Measurements from ENCODE around the gene SOSTDC1. TPM values are rescaled to one million over a fixed set of nuclear protein-coding genes. Genes with fewer than 3 reads are reported as not detected.
"Not testable (repeated sequence)": the region's sequence is repeated elsewhere in the genome, so short reads cannot be mapped to it uniquely, and the experiment has no call there.

The SOSTDC1 gene
- total RNA-seq, 1 donor from 2014 or later, result not detected

DNA sequence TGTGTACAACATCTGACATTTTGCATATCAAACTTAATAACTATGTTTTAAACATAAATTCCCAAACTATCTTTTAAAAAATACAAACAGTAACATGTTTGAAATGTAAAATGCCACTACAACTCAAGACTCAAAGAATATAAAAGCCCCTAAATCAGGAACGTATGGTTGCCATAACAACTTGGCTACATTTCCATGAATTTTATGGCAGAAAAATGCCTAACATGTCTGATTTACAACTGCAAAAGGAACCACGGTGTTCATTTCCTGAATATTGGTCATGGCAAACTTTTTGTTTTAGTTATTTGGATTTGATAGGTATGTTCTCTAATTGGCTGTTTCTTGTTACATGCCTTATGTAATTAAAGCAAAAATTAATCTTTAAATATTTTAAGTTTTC is 2.0 kb downstream of the SOSTDC1 start:
- intact Hi-C loops (cut with micrococcal nuclease), result no loop called here

GRCh38 chr7:16462431-16462889 is 3.1 kb downstream of the SOSTDC1 start:
- intact Hi-C loops (cut with micrococcal nuclease), result no loop called here

GRCh38 chr7:16460789-16461493 is 4.6 kb downstream of the SOSTDC1 start:
- intact Hi-C loops (cut with micrococcal nuclease), result no loop called here

GRCh38 chr7:16456303-16456702 is 9.2 kb downstream of the SOSTDC1 start:
- intact Hi-C loops (cut with micrococcal nuclease), result not testable (repeated sequence)

- intact Hi-C loops (cut with micrococcal nuclease), result no loop called here
Observed at GRCh38 chr7:16455591-16455990, 9.9 kb downstream of the SOSTDC1 start.

- intact Hi-C loops (cut with micrococcal nuclease), result no loop called here
Observed at GRCh38 chr7:16450366-16450765, 15.2 kb downstream of the SOSTDC1 start.

- intact Hi-C loops (cut with micrococcal nuclease), result no loop called here
Observed at GRCh38 chr7:16447876-16448275, 17.7 kb downstream of the SOSTDC1 start.

DNA sequence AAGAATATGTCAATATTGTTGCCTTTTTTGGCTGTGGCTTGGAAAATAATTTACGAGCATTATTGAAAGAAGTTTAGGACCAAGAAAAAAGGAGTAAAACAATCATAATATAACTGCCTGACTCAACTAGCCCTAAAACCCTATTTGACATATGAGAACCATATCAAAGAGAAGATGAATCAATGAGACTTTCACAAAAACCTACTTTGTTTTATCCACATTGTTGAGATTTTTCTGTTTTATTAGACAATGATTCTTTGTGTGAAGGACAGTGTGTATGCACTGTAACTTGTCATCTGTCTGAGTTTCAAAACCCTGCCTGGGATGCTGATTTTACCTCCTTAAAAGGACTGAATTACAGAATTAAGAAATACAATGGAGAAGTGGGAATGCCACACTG is 19.0 kb downstream of the SOSTDC1 start:
- intact Hi-C loops (cut with micrococcal nuclease), result no loop called here

DNA sequence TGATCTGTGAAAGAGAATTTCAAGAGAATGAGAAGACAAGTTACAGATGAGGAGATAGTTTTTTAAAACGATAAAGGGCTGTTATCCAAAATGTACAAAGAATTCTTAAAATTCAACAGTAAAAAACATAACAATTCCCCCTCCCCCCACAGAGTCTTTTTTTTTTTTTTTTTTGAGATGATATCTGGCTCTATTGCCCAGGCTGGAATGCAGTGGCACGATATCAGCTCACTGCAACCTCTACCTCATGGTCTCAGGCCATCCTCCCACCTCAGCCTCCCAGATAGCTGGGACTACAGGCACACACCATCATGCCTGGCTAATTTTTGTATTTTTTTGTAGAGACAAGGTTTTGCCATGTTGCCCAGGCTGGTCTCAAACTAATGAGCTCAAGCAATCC is 21.7 kb downstream of the SOSTDC1 start:
- intact Hi-C loops (cut with micrococcal nuclease), result not testable (repeated sequence)

DNA sequence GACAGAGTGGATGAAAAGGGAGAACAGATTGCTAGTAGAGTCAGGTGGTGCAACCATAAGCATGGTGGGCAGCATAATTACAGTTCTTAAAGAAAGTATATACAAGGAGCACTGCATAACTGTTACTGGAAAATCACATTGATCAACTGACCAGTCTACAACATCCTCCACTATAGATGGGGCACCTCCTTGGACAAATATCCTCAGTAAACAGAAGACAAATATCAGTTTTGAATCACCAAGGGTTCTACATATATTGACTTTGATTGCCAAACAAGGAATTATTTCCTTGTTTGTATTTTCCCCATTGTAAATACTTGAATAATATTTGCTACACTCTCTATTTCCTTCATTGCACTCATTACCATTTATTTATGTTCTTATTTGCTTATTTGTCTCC is 26.6 kb downstream of the SOSTDC1 start:
- intact Hi-C loops (cut with micrococcal nuclease), result no loop called here

DNA sequence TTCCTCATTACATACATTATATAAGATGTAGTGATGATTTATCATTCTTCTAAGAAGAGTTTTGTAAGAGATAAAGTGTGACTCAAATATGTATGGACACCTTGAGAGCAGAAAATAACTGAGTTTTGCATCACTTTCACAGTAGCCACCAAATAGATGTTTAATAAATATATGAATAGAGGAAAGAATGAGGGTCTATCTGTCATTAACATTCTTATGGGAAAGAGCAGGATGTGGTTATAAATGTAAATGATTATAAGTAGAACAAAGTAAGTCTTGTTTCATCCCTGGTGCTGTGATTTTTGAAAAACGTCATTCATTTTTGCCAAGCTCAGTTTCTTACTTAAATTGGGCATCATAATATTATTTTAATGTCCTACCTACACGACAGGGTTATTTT is 29.2 kb downstream of the SOSTDC1 start:
- intact Hi-C loops (cut with micrococcal nuclease), result no loop called here

DNA sequence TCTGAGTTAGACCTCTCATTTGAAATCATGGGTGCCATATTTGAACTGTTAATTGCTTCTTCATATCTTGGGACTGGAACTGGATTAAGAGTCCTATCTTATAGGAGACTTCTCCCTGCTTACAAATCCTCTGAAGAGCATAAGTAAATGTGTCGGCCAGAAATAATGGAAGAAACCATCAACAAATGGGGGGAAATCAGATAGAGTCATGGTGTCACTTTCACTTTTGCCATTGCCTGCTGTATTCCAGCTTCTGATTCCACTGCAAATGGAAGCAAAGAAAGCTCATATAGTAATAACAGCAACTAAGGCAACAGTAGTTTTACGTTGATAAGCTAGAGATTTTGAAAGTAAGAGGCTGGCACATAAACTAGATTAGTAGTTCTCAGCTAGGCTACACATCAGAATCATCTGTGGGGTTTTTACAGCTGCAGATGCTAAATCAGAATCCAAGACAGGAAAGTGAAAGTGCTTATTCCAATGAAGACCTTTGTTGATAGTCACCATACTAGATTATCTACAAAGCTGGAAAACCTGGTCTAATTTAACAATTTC is 31.9 kb downstream of the SOSTDC1 start:
- intact Hi-C loops (cut with micrococcal nuclease), result loop anchor here (5.0 kb wide), 1 partner anchor 484 kb away; no protein-coding TSS in a partner anchor

- intact Hi-C loops (cut with micrococcal nuclease), result loop anchor here (1.0 to 5.0 kb wide), 2 partner anchors 133 to 485 kb away; no protein-coding TSS in a partner anchor
Observed at GRCh38 chr7:16432425-16432731, 33.2 kb downstream of the SOSTDC1 start.

DNA sequence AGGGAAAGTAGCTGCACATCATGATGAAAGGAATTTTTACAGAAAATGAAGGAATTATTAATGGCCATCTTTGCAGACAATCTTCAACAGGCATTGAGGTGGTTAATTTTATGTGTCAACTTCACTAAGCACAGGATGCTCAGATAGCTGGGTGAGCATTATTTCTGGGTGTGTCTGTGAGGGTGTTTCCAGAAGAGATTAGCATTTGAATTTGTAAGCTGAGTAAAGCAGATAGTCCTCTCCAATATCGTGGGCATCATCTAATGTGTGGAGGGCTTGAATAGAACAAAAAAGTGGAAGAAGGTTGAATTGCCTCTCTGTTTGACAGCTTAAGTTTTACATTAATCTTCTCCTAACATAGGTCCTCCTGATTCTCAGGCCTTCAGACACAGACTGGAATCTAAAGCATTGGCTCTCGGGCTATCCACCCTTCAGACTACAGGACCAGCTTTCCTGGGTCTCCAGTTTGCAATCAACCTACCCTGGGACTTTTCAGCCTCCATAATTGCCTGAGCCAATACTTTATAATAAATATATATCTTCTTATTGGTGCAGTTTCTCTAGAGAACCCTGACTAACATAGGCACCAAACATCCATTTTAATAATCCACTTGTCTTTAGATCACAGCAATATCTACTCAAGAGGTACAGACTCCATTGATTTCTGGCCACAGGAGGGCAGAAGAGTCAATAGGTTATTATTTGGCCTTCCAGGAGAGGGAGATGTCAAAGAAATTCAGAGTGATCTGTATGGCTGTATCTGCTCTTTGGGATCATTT is 33.7 kb downstream of the SOSTDC1 start:
- intact Hi-C loops (cut with micrococcal nuclease), result loop anchor here (1.0 to 5.0 kb wide), 2 partner anchors 133 to 485 kb away; no protein-coding TSS in a partner anchor

GRCh38 chr7:16430133-16430532 is 35.4 kb downstream of the SOSTDC1 start:
- intact Hi-C loops (cut with micrococcal nuclease), result loop anchor here (5.0 kb wide), 1 partner anchor 487 kb away; no protein-coding TSS in a partner anchor

DNA sequence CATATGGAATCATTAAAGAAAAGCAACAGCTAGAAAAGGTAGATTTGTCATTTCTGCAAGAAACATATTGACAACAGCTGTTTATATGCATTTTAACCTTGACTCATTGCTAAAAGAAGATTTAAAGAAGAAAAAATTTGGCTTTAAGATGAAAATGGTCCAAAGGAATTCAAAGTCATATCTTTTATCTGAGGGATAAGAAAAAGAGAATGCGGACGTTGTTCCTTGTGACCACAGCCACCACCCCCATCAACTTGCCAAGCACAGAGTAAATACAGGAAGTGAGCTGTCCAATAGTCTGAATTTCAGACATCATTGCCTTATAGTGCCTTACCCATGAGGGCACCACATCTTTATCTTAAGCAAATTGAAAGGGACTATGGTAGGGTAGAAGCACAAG is 36.9 kb downstream of the SOSTDC1 start:
- intact Hi-C loops (cut with micrococcal nuclease), result loop anchor here (10.0 kb wide), 3 partner anchors 326 to 1516 kb away; partner anchors contain the start of genes SNX13 and TSPAN13

- intact Hi-C loops (cut with micrococcal nuclease), result loop anchor here (10.0 kb wide), 3 partner anchors 327 to 1517 kb away; partner anchors contain the start of genes SNX13 and TSPAN13
Observed at GRCh38 chr7:16428182-16428581, 37.4 kb downstream of the SOSTDC1 start.

GRCh38 chr7:16423761-16424160 is 41.8 kb downstream of the SOSTDC1 start:
- intact Hi-C loops (cut with micrococcal nuclease), result loop anchor here (5.0 to 10.0 kb wide), 5 partner anchors 161 to 1521 kb away; partner anchors contain the start of genes SNX13 and TSPAN13

- intact Hi-C loops (cut with micrococcal nuclease), result loop anchor here (5.0 to 10.0 kb wide), 5 partner anchors 161 to 1522 kb away; partner anchors contain the start of genes SNX13 and TSPAN13
Observed at GRCh38 chr7:16422917-16423316, 42.6 kb downstream of the SOSTDC1 start.

- intact Hi-C loops (cut with micrococcal nuclease), result loop anchor here (5.0 to 10.0 kb wide), 5 partner anchors 160 to 1523 kb away; partner anchors contain the start of genes SNX13 and TSPAN13
Observed at GRCh38 chr7:16422103-16422435, 43.5 kb downstream of the SOSTDC1 start.

DNA sequence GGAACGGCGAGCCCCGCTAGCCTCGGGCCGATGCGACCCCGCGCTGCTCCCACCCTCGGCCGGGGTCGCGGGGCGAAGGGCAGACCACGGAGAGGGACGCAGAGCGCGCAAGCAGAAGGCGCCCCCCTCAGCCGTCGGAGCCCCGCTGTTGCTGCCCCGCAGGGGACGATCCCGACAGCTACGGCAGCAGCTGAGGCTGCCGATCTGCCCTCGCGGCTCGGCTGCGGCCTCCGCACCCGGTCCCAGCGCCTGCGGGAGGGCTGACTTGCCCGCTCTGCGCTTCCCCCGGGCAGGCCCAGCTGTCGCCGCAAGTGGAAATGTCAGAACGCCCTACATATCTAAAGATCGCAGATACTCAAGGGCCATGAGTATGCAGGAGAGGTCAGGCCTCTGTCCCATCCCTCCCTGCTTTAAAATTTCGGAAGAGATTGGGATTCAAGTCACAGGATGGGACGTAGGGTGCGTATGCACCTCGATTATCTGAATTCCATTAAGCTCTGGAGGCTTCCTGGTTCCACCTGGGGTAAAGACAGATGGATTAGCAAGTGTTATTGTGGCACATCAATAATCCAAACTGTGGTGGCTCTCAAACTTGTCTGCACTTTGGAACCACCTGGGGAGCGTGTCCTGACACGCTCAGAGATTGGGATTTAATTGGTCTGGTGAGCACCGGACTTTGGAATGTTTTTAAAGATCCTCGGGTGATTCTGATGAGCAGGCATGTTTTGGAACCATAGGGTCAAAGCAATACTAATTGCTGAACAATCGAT is 44.0 kb downstream of the SOSTDC1 start, which contains the start of gene CRPPA:
Gene CRPPA, minus strand, starts transcription at position 206 of the 770 bp plus-strand sequence. CDS start 216 bp downstream, outside the sequence.
- intact Hi-C loops (cut with micrococcal nuclease), result loop anchor here (2.0 to 10.0 kb wide), 6 partner anchors 159 to 1523 kb away; partner anchors contain the start of genes AHR, SNX13 and TSPAN13

Measured in T-helper 2 cell treated with Interferon-gamma antibody and Interleukin-4, amounts not matched to agents 100 ng/mL and 5 ng/mL, for 36 hours (primary cell).